Inflammatory macrophage (primary cell): ENCODE data around the gene KLHL26.
A peak's percentile ranks its signal among the peaks of the same experiment; 100 is the strongest.

ENCODE experiments used
- DNase-seq, 2 donors: peaks; one replicate each; pipeline ENCODE4 v3.0.0-alpha.2; 2020 to 2022

KLHL26 gene

DNA sequence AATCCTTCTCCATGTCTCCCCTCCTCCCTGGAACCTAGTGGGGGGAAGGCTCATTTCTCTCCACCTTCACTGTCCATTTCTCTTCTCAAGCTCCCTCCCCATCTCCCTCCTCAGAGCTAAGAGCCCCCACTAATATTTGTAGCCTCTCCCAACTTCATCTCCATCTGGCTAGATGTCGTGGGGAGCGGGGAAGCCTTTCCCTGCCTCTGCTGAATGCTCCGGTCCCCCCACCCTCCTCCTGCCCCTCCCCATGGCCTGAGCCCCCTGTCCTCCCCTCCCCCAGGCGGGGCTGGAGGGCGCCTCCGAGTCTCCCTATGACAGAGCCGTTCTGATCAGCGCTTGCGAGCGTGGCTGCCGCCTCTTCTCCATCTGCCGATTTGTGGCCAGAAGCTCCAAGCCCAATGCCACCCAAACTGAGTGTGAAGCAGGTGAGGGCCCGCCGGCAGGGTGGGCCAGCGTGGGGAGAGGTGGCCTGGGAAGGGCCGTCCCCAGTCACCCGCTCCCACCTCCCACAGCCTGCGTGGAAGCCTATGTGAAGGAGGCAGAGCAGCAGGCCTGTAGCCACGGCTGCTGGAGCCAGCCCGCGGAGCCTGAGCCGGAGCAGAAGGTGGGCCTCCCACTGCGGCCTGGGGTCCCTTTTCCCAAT, 23.1 kb upstream of the KLHL26 start:
- DNase-seq: no peak

GRCh38 chr19:18616023-18616422, 20.8 kb upstream of the KLHL26 start:
- no peak for DNase-seq

DNA sequence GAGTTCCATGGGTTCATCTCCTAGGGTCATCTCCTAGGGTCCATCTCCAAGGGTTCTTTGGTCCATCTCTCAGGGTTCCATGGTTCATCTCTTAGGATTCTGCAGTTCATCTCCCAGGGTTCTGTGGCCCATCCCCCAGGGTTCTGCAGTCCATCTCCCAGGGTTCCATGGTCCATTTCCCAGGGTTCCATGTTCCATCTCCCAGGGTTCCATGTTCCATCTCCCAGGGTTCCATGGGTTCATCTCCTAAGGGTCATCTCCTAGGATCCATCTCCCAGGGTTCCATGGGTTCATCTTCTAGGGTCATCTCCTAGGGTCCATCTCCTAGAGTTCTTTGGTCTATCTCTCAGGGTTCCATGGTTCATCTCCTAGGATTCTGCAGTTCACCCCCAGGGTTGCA, 19.3 kb upstream of the KLHL26 start:
- no peak for DNase-seq

GRCh38 chr19:18618236-18618635, 18.6 kb upstream of the KLHL26 start:
- no peak for DNase-seq

- no peak for DNase-seq
These were observed 16.5 kb upstream of the KLHL26 start for GRCh38 chr19:18620311-18620710.

DNA sequence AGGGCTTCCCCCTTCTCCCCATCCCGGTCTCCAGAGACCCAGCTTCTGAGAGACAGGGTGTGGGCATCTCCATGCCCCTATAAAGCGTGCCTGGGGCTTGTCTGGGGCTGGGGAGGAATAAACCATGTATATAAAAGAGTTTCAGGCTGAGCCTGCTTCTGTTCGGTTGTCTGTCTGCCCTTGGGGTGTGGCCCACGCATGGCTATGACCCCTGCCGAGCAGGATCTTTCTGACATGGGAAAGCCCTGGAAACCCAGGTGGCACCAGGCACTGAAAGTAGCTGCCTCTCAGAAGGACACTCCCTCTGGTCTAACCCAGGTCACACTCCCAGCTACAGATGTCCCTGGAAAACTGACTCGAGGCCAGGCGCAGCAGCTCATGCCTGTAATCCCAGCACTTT, 15.9 kb upstream of the KLHL26 start:
- DNase-seq: no peak

GRCh38 chr19:18626906-18627305, 9.9 kb upstream of the KLHL26 start:
- DNase-seq: no peak

DNA sequence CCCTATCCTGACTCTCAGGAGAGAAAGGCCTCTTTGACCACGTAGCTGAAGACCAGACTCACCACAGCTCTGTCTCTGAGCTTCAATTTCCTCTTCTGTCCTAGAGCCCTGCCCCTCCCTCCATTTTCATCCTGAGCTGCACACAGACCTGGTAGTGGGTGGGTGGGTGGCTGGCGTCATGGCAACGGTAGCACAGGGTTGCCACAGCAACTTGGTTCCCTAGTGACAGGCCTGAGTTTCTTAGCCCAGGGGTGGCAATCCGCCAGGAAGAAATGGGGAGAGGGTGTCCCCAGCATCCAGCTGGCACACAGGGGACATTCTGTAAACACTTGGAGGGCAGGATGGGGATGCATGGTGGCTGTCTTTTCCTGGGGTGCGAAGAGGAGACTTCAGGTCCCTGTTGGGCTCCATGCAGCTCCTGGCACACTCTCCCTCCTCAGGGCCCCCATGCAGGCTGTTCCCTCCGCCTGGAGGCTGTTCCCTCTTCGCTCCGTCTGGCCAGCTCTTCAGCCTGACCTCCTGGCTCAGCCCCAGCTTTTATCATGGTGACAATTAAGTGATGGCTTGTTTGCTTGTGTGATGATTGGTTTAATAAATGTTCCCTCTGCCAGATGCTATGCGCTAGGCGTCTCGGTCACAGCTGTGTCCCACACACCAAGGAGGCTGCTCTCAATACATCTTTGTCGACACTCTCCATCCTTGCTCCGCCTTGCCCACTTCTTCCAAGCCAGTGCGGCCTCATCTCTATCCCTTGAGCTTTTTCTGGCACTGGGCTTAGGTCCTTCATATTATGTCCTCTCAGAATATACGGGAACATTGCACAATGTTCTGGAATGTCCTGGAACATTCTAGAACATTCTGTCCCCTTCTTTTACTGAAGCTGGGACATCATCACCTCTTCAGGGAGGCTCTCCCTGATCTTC, 7.4 kb upstream of the KLHL26 start:
- peak in 1 of 2 donors; percentile 36 for DNase-seq

- no peak for DNase-seq
These were observed 3.5 kb upstream of the KLHL26 start for GRCh38 chr19:18633321-18633720.

DNA sequence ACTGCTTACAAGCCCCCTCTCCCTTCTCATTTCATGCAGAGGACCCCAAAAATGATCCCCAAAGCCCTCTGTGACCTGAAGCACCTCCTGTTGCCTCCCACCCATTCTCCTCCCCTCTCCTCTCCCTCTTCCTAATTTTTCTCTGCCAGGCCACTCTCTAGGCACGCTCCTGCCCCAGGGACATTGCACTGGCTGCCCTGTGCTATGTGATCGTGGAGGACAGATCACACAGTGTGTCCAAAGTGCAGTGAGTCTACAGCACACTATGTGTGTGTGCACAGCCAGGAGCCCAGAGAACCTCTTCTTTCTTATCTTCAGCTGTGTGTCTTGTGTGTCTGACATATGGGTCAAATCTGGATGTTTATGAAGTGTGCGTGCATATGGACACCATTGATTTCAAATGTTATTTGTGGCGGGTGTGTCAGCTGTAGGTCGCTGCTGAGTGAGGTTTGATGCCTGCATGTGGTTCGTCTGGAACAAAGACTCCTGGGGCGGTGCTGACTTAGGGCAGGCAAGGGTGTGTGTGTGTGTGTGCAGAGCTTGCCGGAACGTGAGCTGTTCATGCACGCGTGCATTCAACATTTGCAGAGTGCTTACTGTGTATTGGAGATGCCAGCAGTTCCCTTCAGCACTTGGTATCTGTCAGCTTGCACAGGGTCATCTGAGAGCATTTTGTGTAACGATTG, 2.1 kb upstream of the KLHL26 start:
- no peak for DNase-seq

GRCh38 chr19:18635831-18636182, 1.0 kb upstream of the KLHL26 start:
- DNase-seq: no peak

DNA sequence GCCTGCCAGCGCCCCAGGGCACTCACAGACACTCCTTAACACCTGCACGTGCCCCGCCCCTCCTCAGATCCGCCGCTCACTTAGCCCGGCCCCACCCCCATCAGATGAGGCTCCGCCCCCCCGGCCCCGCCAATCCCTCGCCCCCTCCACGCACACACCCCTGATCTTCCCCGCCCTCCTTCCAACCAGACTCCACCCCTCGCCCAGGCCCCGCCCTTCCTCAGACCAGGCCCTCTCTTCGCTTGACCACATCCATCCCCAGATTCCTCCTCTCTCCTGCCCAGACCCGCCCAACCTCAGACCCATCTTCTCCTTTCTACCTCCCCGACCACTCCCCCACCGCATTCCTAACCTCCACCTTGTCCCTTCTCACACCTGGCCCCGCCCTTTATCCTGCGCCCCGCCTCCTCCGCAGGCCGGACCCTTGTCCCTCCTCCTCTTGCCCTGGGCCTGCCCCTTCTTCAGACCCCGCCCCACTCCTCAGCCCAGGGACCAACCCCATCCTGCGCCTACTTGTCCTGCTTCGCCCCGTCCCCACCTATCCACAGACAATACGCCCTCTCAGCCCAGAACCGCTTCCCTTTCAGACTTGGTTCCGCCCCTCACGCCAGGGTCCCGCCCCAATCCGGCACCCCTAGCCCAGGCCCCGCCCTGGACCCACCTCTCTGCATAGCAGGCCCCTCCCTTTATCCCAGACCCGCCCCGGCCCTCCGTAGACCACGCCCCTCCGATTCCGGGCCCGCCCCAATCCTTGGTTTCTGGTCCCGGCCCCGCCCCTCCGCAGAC, 452 bp upstream of the KLHL26 start:
- DNase-seq: peak; percentile 98 to 99

GRCh38 chr19:18637673-18638630, 1.1 kb downstream of the KLHL26 start:
- no peak for DNase-seq

DNA sequence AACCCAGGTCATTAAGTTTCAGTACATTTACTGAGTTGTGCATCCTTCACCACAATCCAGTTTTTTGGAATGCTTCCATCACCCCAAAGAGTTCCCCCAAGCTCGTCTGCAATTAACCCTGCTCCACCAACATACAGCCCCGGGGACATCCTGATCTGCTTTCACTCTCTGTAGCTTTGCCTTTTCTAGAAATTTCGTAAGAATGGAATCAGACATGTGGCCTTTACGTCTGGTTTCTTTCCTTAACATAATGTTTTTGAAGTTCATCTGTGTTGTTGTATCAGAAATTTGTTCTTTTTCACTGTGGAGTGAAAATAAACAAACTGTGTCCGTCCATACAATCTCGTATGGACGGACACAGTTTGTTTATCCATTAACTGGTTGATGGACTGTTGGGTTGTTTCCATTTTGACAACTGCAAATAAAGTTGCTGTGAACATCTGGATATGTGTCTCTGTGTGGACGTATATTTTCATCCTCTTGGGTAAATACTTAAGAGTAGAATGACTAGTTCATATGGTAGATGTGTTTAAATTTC, 2.9 kb downstream of the KLHL26 start:
- no peak for DNase-seq

GRCh38 chr19:18644196-18645034, 7.6 kb downstream of the KLHL26 start:
- peak; percentile 71 to 75 for DNase-seq

GRCh38 chr19:18645035-18645511, 8.2 kb downstream of the KLHL26 start:
- DNase-seq: no peak

DNA sequence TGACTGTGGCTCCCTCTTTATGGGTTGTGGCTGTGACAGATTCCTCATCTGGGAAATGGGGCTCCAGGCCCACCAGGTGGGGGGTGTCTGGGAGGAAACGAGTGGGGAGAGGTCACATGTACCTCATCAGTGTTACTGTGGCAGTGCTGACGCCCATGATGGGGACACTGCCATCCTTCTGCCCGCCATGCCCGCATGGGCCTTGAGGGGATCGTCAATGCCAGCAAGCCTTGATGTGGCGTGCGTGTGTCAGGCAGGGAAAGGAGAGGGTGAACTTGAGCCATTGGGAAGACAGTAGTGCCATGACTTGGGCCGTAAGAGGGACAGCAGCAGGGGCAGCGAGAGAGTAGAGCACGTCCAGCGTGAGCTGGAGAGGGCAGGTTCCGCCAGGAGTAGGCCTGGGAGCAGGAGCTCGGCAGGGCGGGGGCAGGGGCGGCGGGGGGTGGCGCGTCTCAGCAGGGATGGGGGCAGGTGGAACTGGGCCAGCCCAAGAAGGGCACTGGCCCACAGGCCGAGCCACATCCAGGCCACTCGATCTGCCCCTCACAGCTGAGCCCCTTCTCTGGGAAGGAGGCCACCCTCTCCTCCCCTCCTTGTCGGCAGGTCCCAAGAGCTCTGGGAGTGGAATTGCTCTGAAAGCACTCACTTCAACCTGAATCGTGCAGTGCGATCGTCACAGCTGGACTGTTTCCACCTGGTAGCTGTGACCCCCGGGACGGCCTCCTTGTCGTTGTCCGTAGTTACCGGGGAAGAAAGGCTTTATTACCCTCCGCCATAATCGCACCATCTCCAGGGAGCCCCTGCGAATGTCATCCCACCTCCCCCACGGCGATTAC, 9.9 kb downstream of the KLHL26 start:
- DNase-seq: no peak

GRCh38 chr19:18647371-18647767, 10.5 kb downstream of the KLHL26 start:
- DNase-seq: no peak

GRCh38 chr19:18647807-18648206, 11.0 kb downstream of the KLHL26 start:
- DNase-seq: no peak
